Right lung (tissue), 5 donors: ENCODE data around the gene DYRK1A. TPM values are rescaled to one million over a fixed set of nuclear protein-coding genes. Genes with fewer than 3 reads are reported as not detected.

Experiments
- DNase-seq, 2 donors: peaks; one replicate each; pipeline ENCODE4 v3.0.0-alpha.2; 2013
- polyA plus RNA-seq, 5 donors: library from polyadenylated mRNA; unstranded; fragments of 120-200 nt; gene quantifications; one replicate each; pipeline versions ENCODE4 v1.2.1 to v1.2.3, GENCODE V29; 2013; ENCODE audit warnings: inconsistent platforms in 1 of 5, low replicate concordance in 1 of 5; ENCODE audit not compliant: insufficient read length in 5 of 5, insufficient read depth in 1 of 5

The DYRK1A gene
- polyA plus RNA-seq, 5 donors = 48.4 to 70.4 (median 67.2) TPM

- DNase-seq = no peak
Observed at GRCh38 chr21:37415939-37416338, 49.4 kb downstream of the DYRK1A start.

DNA sequence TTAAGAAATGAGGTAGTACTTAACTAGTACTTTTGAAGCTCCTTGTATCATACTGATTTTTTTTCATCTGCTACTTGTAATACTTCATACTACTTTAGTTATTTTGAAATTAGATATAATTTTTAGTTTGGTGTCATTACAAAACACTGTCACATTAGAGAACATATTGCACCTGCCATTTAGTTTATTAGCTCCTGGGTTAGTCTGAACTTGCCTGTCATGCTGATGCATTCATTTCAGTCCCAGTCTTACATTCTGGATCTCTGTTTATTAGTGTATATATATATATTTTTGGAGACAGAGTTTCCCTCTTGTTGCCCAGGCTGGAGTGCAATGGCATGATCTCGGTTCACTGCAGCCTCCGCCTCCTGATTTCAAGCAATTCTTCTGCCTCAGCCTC lies 50.3 kb downstream of the DYRK1A start:
- no peak for DNase-seq

GRCh38 chr21:37419228-37419906 lies 52.8 kb downstream of the DYRK1A start:
- DNase-seq = no peak

DNA sequence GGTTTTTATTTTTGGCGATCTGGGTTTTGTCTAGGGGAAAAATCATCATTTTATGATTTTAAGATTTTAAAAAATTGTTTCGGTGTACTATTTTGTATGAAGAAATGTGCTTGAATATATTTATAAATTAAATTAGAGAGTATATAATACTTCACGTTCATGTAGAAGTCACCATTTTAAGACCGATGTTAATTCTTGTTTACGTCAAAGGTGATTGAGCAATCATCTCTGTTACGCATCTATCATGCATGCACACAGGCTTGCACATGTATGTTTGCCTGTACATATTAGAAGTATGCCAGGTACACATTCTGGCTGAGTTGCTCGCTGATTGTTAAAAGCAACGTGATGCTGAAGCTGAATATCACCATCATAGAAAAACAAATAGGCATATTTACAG lies 54.7 kb downstream of the DYRK1A start:
- no peak for DNase-seq

DNA sequence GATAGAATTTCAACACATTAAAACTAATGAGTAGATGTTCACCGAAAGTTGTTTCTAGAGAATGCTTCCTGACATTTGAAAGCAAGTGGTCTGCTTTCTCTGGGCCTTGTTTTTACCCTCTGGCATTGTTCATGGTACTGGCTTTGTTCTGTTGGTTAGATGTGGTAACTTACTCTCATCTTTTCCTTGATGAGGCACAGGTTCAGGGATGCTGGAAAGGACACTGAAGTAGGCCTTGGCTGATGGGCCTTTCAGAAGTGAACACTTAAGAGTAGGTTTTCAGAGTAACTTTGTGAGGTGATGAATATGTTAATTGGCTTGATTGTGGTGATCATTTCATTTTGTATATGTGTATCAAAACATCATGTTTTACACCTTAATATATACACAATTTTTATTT lies 55.8 kb downstream of the DYRK1A start:
- DNase-seq = no peak

DNA sequence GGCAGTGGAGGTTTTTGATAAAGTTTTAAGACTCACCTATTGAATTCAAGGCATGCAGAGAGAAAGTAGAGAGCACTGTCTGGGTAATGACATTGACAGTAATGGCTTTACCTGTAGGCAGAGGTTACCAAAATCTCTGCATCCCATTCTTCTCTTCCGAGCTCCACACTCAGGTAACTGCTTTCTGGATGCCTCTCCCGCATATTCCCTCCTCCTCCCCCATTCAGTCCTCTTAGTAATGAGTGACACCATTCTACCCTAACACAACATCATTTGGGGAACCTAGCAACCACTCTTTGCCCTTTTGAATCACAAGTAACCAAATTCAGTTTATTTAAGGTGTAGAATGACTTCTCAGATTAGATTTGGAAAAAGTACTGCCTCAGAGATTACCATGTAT lies 56.5 kb downstream of the DYRK1A start:
- no peak for DNase-seq

GRCh38 chr21:37424396-37424795 lies 57.8 kb downstream of the DYRK1A start:
- peak; percentile 25 to 32 for DNase-seq

DNA sequence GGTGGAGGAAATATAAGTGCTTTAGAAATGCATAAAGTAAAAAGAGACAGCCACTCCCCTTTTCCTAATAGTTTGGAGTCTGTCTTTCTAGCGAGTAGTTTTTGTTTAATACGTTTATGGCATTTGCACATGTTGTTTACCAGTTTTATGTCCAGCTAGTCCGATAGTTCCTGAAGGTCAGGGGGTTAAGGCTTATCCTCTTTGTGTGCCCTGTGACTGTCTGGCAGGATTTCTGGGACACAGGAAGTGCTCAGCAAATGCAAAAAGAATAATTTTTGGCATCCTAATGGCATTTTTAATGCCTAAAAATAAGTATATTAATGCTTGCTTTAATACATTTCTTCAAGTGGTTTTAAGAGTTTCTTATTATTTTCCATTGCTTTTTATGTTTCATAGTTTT lies 58.4 kb downstream of the DYRK1A start:
- DNase-seq = no peak

- no peak for DNase-seq
Observed at GRCh38 chr21:37425684-37426083, 59.1 kb downstream of the DYRK1A start.

DNA sequence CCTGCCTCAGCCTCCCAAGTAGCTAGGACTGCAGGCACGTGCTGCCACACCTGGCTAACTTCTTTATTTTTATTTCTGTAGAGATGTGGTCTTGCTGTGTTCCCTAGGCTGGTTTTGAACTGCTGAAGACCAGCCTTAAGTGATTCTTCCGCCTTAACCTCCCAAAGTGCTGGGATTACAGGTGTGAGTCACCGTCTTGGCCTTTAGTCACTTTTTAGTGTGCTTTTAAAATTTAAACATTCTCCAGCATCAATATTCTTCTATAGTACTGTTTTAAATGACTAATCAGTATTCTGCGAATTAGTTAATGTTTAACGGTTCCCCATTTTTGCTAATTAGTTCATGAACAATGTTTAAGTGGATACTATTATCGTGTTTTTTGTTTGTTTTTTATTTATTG lies 60.6 kb downstream of the DYRK1A start:
- DNase-seq = no peak

GRCh38 chr21:37429356-37429755 lies 62.8 kb downstream of the DYRK1A start:
- no peak for DNase-seq

DNA sequence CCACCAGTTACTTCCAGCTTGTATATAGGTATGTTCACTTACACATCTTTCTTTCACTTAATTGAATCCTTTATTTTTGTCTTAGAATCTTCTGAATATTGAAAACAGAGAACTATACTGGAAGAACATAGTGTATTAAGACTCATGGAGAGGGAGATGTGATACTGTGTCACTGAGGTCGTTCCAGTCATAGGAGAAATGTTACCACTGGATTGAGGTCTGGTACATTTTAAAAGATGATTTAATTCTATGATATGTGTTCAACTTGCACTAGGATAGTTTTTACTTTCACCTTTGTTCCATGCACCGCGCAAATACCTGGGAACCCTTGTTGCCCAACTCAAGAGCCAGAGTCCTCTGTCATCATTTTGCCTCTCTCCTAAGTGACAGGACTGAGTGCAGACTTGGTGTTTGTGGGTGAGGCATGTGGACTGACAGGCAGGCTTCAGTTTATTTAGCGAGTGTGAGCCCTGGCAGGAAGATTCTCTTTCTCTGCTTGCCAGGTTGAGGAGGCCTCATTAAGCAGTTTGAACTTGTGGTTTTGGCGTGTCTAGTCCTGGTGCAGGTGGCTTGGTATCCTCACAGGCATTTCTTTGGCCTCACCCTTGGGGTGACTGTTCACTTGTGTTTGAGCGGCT lies 63.7 kb downstream of the DYRK1A start:
- DNase-seq = no peak

- no peak for DNase-seq
Observed at GRCh38 chr21:37431243-37431642, 64.7 kb downstream of the DYRK1A start.

DNA sequence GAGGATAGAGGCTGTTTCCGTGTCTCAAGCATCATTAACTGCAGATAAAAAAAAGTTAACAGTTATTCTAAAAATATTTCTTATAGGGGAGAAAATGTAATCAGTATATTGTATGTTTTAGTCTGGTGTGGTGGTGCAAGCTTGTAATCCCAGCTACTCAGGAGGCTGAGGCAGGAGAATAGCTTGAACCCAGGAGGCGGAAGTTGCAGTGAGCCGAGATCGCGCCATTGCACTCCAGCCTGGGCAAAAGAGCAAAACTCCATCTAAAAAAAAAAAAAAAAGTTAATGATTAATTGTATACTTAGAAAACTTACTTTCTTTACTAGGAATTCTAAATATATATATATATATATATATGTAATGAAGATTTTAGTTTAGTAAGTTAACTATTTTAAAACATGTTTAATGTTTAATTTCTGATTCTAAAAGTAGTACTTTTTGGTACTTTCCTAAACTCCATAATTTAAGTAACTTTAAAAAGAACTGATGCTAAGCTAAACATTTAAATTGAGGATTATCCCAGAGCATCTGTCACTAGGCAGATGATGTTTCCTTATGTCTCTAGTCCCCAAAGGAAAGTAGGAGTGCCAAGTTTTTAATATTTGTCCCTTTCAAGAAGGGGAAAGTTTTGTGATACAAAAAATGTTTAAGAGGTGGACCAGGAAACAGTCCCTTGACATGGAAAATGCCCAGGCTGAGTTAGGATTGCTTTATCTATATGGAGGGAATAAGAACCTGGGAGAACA lies 66.3 kb downstream of the DYRK1A start:
- no peak for DNase-seq

DNA sequence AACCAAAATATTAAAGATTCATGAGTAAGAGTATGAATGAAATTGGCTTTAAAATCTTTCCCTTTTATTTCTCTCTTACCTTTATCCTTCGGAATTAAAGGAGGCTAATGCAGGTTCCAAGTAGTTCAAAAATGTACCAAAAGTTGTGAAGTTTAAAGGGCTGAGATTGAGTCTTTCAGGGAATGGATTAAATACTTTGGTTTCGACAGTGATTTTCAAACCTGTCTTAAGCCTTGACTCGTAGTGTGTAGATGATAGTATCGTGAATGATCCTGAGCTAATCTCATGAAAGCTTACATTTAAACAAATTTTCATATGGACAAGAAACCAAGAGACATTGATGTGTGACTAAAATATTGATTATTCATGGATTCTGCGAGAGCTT lies 66.9 kb downstream of the DYRK1A start:
- DNase-seq = no peak

DNA sequence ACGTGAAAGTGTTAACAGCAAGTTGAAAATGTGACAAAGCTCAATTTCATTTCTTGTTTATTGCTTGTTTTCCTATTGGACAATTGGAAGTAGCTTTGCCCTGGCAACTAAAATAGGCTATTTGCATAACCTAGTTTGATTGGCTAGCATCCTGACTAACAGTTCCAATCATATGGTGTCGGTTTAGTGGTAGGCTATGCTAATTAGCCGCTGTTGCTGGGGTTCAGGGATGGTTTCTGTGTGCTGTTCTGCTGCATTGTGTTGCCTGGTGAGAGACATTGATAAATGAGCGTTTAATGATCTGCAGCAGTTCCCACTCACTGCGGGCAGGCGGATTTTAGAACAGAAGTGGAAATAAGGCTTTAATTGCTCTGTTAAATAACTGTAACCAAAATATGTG lies 68.5 kb downstream of the DYRK1A start:
- peak; percentile 78 to 86 for DNase-seq

GRCh38 chr21:37435711-37436110 lies 69.1 kb downstream of the DYRK1A start:
- DNase-seq = no peak

DNA sequence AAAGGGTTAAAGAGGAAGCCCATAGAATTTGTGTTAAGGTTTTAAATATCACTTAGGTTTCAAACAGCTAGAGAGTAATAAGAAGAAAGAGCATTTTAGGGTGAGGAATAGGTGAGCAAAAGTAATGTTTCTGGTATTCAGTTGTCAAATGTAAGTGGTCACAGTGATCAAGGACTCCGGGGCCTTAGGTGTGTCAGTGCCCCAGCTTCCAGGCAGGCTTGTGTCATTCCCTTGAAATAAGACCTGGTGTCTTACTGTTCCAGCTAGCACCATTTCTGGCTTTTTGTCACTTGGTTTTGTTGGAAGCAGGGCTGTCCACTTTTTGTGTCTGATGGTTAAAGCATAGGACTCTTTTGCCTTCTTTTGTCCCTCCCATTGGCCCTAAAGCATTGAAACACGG lies 69.6 kb downstream of the DYRK1A start:
- DNase-seq = no peak

GRCh38 chr21:37437376-37438080 lies 71.0 kb downstream of the DYRK1A start:
- no peak for DNase-seq

DNA sequence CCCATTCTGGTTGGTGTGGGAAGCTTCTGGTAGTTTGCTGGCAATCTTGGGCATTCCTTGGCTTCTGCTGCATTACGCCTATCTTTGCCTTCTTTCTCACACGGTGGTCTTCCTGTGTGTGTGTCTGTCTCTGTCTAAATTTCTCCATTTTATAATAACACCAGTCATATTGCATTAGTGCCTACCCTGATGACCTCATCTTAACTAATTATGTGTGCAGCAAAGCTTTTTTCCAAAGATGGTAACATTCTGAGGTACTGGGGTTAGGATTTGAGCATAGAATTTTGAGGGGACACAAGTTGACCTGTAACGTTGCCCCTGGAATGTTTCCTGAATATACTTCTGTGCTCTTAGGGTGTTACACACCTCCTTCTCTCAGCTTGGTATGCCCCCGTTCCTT lies 77.1 kb downstream of the DYRK1A start:
- DNase-seq = no peak

DNA sequence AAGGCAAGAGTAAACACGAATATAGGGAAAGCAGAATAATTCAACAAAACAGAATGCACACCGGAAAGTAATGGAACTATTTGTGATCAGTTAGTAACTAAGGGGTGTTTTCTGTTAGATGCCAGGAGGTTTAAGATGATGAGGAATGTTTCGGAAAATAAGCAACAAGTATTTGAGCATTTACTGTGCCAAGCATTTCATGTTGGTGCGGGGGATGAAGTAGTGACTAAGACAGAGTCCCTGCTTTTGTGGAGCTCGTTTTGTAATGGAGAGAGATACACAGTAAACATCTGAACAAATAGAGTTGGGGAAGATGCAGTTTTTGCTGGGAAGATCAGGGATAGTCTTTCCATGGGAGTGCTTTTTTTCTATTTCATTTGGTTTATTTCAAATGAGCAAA lies 78.7 kb downstream of the DYRK1A start:
- DNase-seq = no peak

- no peak for DNase-seq
Observed at GRCh38 chr21:37446552-37446951, 80.0 kb downstream of the DYRK1A start.
